HCT116 (cell line): ENCODE data around the gene DDB1. TPM values are rescaled to one million over a fixed set of nuclear protein-coding genes. Genes with fewer than 3 reads are reported as not detected.

ENCODE experiments used
- ATAC-seq: fragments of 200-7000 bp; cut with Tn5 transposase; 2 replicates; pipeline ENCODE4 v1.9.1; 2020; ENCODE audit warnings: mild to moderate bottlenecking, moderate library complexity
- BruUV-seq: library from RNA; stranded (reverse); fragments of 400-500 nt; replicated peaks from 2 replicates; lab custom pipeline; 2021; lab: Mats Ljungman, UMichigan
- CTCF ChIA-PET: fragments of 300-600 bp; sonication (Branson Sonifier 250); formaldehyde crosslinking; loops from one replicate; lab custom pipeline; 2021; ENCODE audit warnings: antibody characterized with exemption; lab: Charles Lee
- POLR2A ChIA-PET: fragments of 300-600, 350-600 bp; sonication (Branson Sonifier 250); formaldehyde crosslinking; loops from one replicate; lab custom pipeline; 2021; ENCODE audit warnings: antibody characterized with exemption; lab: Charles Lee
- RAD21 ChIA-PET, 2 experiments: fragments of 300-600 bp; sonication (Branson Sonifier 250); formaldehyde crosslinking; loops; one replicate each; lab custom pipeline; 2023; ENCODE audit warnings: low total read pairs in 2 of 2; ENCODE audit not compliant: uncharacterized antibody in 2 of 2, unreplicated experiment in 2 of 2, low non-redundant PET in 1 of 2; lab: Charles Lee
- DNase-seq: peaks from one replicate; pipeline ENCODE4 v3.0.0-alpha.2; 2010; ENCODE audit warnings: low read depth, low spot score
- H2AFZ ChIP-seq: fragments of 200-600 bp; shearing (Covaris generic), sonication (generic); 2 replicates; pipeline ENCODE4 v1.6.1; 2017; ENCODE audit warnings: low read depth, mixed run types, mixed read lengths, antibody characterized with exemption, low read length; ENCODE audit not compliant: poor library complexity, severe bottlenecking
- H3K27ac ChIP-seq: 2 replicates; pipeline ENCODE4 v1.5.1; 2012; ENCODE audit warnings: low read depth, low read length
- H3K27me3 ChIP-seq: fragments of 200-600 bp; sonication (generic); 2 replicates; pipeline ENCODE4 v1.6.1; 2016; ENCODE audit warnings: mixed run types, low read length, mixed read lengths; ENCODE audit not compliant: insufficient read depth
- H3K36me3 ChIP-seq, 2 experiments: fragments of 200-500 bp in 1 of 2; fragments of 200-600 bp in 1 of 2; sonication (Bioruptor generic) in 1 of 2; sonication (generic) in 1 of 2; 2 replicates each; pipeline versions ENCODE4 v1.5.1 to v1.6.1; 2014 to 2016; ENCODE audit warnings: low read length in 2 of 2, inconsistent platforms in 1 of 2, mixed read lengths in 1 of 2, mixed run types in 1 of 2; ENCODE audit not compliant: insufficient read depth in 2 of 2, control insufficient read depth in 1 of 2
- H3K4me1 ChIP-seq, 2 experiments: fragments of 200-600 bp in 1 of 2; sonication (generic) in 1 of 2; 2 replicates each; pipeline versions ENCODE4 v1.5.1 to v1.6.1; 2012 to 2017; ENCODE audit warnings: low read length in 2 of 2, inconsistent platforms in 1 of 2, mild to moderate bottlenecking in 1 of 2, mixed read lengths in 1 of 2, mixed run types in 1 of 2, moderate library complexity in 1 of 2; ENCODE audit not compliant: insufficient read depth in 2 of 2, control insufficient read depth in 1 of 2
- H3K4me2 ChIP-seq: fragments of 200-600 bp; sonication (generic); 2 replicates; pipeline ENCODE4 v1.6.1; 2017; ENCODE audit warnings: mixed run types, low read length, mixed read lengths
- H3K4me3 ChIP-seq, 2 experiments: fragments of 200-600 bp in 1 of 2; sonication (generic) in 1 of 2; replicated peaks in 1 of 2; 2 replicates each; pipeline ENCODE4 v1.5.1; 2011 to 2016; ENCODE audit warnings: low read length in 2 of 2, control low read depth in 1 of 2, low read depth in 1 of 2, mild to moderate bottlenecking in 1 of 2, mixed read lengths in 1 of 2, mixed run types in 1 of 2
- H3K79me2 ChIP-seq: fragments of 200-600 bp; sonication (generic); 2 replicates; pipeline ENCODE4 v1.6.1; 2017; ENCODE audit warnings: mild to moderate bottlenecking, mixed run types, low read length, moderate library complexity, mixed read lengths; ENCODE audit not compliant: insufficient read depth
- H3K9ac ChIP-seq: fragments of 200-600 bp; sonication (generic); 2 replicates; pipeline ENCODE4 v1.6.1; 2016; ENCODE audit warnings: low read length, mixed read lengths
- H3K9me2 ChIP-seq: fragments of 200-600 bp; sonication (generic), shearing (Covaris generic); 2 replicates; pipeline ENCODE4 v1.6.1; 2017; ENCODE audit warnings: mixed run types, mild to moderate bottlenecking, moderate library complexity; ENCODE audit not compliant: insufficient read depth
- H3K9me3 ChIP-seq, 2 experiments: fragments of 200-500 bp in 1 of 2; fragments of 200-600 bp in 1 of 2; sonication (Bioruptor generic) in 1 of 2; sonication (generic) in 1 of 2; 2 replicates each; pipeline ENCODE4 v1.6.1; 2014 to 2017; ENCODE audit warnings: low read length in 2 of 2, mixed read lengths in 2 of 2, inconsistent platforms in 1 of 2, low read depth in 1 of 2, mild to moderate bottlenecking in 1 of 2, mixed run types in 1 of 2, moderate library complexity in 1 of 2; ENCODE audit not compliant: control insufficient read depth in 1 of 2, insufficient read depth in 1 of 2
- H4K20me1 ChIP-seq: fragments of 200-600 bp; sonication (generic), shearing (Covaris generic); 2 replicates; pipeline ENCODE4 v1.6.1; 2017; ENCODE audit warnings: mixed run types, mild to moderate bottlenecking, moderate library complexity; ENCODE audit not compliant: insufficient read depth
- CEBPB ChIP-seq: IDR thresholded peaks from 2 replicates; pipeline ENCODE4 v1.6.1; 2012; ENCODE audit warnings: low read depth
- FOSL1 ChIP-seq: IDR thresholded peaks from 2 replicates; pipeline ENCODE4 v1.6.1; 2012; ENCODE audit warnings: low read depth
- JUND ChIP-seq: IDR thresholded peaks from 2 replicates; pipeline ENCODE4 v1.6.1; 2012
- POLR2AphosphoS5 ChIP-seq: IDR thresholded peaks from 2 replicates; pipeline ENCODE4 v1.6.1; 2011; ENCODE audit warnings: mild to moderate bottlenecking, low read depth, low read length, moderate library complexity
- SIN3A ChIP-seq: IDR thresholded peaks from 2 replicates; pipeline ENCODE4 v1.6.1; 2012; ENCODE audit warnings: low read depth
- SP1 ChIP-seq: IDR thresholded peaks from 2 replicates; pipeline ENCODE4 v1.6.1; 2012; ENCODE audit warnings: low read depth
- intact Hi-C: fragments of 100-400 bp; cut with micrococcal nuclease; formaldehyde crosslinking; loops from 2 replicates; pipeline ENCODE4 v1.10.0; 2022
- total RNA-seq: library from RNA; stranded (reverse); gene quantifications from one replicate; pipeline ENCODE4 v1.2.1, GENCODE V29; 2021; ENCODE audit not compliant: unreplicated experiment
- TF ChIP-seq, protein P1 (sequence below): IDR thresholded peaks from 2 replicates; pipeline ENCODE4 v1.6.1; 2012; ENCODE audit warnings: low read depth
- TF ChIP-seq, protein P2 (sequence below): IDR thresholded peaks from 2 replicates; pipeline ENCODE4 v1.6.1; 2011; ENCODE audit warnings: mild to moderate bottlenecking, low read length, moderate library complexity; ENCODE audit not compliant: insufficient replicate concordance; ENCODE audit errors: extremely low read depth
- TF ChIP-seq, protein P3 (sequence below): IDR thresholded peaks from 2 replicates; pipeline ENCODE4 v1.6.1; 2012

Gene DDB1
- total RNA-seq, 1 experiment from 2014 or later = 269 TPM

DNA sequence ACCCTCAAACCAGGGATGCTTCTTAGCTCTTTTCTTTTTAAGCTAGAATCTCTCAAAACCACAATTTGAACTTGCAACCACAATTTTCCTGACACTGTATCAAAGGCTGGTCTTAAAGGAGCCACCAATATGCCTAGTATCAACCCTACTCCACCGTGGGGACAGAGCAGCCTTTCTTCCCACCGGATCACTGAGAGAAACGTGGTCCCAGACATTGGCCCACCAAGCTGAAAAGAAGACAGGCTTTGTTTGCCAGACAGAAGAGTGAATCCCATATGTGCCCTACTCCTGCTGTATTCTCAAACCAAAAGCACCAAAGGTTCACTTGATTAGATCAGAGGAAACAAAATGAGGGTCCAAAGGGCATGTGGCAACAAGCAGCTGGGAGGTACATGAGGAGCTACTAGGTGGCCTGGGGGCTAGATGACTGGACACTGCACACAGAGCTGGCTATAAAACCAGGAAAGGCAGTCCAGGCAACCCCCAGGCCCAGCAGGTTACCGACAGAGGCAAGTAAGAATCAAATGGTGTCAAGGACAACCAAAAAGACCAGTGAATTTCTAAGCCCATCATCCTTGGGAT lies 34.2 kb downstream of the DDB1 start:
- ChIA-PET POLR2A (no interaction called here), RAD21 (no interaction called here), CTCF (no interaction called here)
- Histone ChIP-seq H3K36me3 (peaks cover 40 to 55% of the 10 kb centered on the region in 2 experiments), H3K79me2 (no peaks in the 10 kb centered on the region), H2AFZ (no peak overlapping the region), H4K20me1 (no peaks in the 10 kb centered on the region), H3K27ac (no peak overlapping the region), H3K4me1 (no peaks in the 10 kb centered on the region), H3K9me2 (no peaks in the 10 kb centered on the region), H3K27me3 (no peaks in the 10 kb centered on the region), H3K9me3 (no peaks in the 10 kb centered on the region), H3K4me2 (no peak overlapping the region), H3K9ac (no peak overlapping the region), H3K4me3 (no peak overlapping the region)
- intact Hi-C loops = no loop called here
- DNase-seq = no peak
- ATAC-seq = no peak
- no TSS peak for BruUV-seq
- TF ChIP-seq, protein P1, sequence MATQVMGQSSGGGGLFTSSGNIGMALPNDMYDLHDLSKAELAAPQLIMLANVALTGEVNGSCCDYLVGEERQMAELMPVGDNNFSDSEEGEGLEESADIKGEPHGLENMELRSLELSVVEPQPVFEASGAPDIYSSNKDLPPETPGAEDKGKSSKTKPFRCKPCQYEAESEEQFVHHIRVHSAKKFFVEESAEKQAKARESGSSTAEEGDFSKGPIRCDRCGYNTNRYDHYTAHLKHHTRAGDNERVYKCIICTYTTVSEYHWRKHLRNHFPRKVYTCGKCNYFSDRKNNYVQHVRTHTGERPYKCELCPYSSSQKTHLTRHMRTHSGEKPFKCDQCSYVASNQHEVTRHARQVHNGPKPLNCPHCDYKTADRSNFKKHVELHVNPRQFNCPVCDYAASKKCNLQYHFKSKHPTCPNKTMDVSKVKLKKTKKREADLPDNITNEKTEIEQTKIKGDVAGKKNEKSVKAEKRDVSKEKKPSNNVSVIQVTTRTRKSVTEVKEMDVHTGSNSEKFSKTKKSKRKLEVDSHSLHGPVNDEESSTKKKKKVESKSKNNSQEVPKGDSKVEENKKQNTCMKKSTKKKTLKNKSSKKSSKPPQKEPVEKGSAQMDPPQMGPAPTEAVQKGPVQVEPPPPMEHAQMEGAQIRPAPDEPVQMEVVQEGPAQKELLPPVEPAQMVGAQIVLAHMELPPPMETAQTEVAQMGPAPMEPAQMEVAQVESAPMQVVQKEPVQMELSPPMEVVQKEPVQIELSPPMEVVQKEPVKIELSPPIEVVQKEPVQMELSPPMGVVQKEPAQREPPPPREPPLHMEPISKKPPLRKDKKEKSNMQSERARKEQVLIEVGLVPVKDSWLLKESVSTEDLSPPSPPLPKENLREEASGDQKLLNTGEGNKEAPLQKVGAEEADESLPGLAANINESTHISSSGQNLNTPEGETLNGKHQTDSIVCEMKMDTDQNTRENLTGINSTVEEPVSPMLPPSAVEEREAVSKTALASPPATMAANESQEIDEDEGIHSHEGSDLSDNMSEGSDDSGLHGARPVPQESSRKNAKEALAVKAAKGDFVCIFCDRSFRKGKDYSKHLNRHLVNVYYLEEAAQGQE = no peak
- no peak for TF ChIP-seq JUND
- TF ChIP-seq SIN3A = no peak
- TF ChIP-seq, protein P2, sequence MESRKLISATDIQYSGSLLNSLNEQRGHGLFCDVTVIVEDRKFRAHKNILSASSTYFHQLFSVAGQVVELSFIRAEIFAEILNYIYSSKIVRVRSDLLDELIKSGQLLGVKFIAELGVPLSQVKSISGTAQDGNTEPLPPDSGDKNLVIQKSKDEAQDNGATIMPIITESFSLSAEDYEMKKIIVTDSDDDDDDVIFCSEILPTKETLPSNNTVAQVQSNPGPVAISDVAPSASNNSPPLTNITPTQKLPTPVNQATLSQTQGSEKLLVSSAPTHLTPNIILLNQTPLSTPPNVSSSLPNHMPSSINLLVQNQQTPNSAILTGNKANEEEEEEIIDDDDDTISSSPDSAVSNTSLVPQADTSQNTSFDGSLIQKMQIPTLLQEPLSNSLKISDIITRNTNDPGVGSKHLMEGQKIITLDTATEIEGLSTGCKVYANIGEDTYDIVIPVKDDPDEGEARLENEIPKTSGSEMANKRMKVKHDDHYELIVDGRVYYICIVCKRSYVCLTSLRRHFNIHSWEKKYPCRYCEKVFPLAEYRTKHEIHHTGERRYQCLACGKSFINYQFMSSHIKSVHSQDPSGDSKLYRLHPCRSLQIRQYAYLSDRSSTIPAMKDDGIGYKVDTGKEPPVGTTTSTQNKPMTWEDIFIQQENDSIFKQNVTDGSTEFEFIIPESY = no peak
- TF ChIP-seq, protein P3, sequence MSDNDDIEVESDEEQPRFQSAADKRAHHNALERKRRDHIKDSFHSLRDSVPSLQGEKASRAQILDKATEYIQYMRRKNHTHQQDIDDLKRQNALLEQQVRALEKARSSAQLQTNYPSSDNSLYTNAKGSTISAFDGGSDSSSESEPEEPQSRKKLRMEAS = no peak
- TF ChIP-seq SP1 = no peak
- no peak for TF ChIP-seq FOSL1
- no peak for TF ChIP-seq POLR2AphosphoS5
- no peak for TF ChIP-seq CEBPB
